ENCODE measurements around the gene LMAN1.

LMAN1 gene

GRCh38 chr18:59359576-59359952 is 499 bp upstream of the LMAN1 start:
- peak; percentile 48 for DNase-seq

- no peak for DNase-seq
These were observed 702 bp downstream of the LMAN1 start for GRCh38 chr18:59358414-59358711.

GRCh38 chr18:59357928-59358327 is 1.1 kb downstream of the LMAN1 start:
- no peak for DNase-seq

GRCh38 chr18:59354731-59355130 is 4.3 kb downstream of the LMAN1 start:
- no peak for DNase-seq

GRCh38 chr18:59353079-59353680 is 5.9 kb downstream of the LMAN1 start:
- no peak for DNase-seq

- DNase-seq, result no peak
These were observed 6.7 kb downstream of the LMAN1 start for GRCh38 chr18:59352250-59352855.

- no peak for DNase-seq
These were observed 13.5 kb downstream of the LMAN1 start for GRCh38 chr18:59345556-59345955.

- DNase-seq, result no peak
These were observed 14.1 kb downstream of the LMAN1 start for GRCh38 chr18:59344996-59345395.

GRCh38 chr18:59343926-59344325 is 15.1 kb downstream of the LMAN1 start:
- DNase-seq, result no peak

- no peak for DNase-seq
These were observed 18.2 kb downstream of the LMAN1 start for GRCh38 chr18:59340817-59341216.

- no peak for DNase-seq
These were observed 18.8 kb downstream of the LMAN1 start for GRCh38 chr18:59340312-59340711.

- DNase-seq, result no peak
These were observed 26.1 kb downstream of the LMAN1 start for GRCh38 chr18:59332986-59333385.

- DNase-seq, result no peak
These were observed 30.4 kb downstream of the LMAN1 start for GRCh38 chr18:59328683-59329082.

GRCh38 chr18:59325965-59326364 is 33.1 kb downstream of the LMAN1 start:
- DNase-seq, result no peak

- no peak for DNase-seq
These were observed 34.5 kb downstream of the LMAN1 start for GRCh38 chr18:59324623-59324971.

- no peak for DNase-seq
These were observed 35.0 kb downstream of the LMAN1 start for GRCh38 chr18:59323931-59324622.

- no peak for DNase-seq
These were observed 40.5 kb downstream of the LMAN1 start, which contains the start of gene CPLX4 for GRCh38 chr18:59318460-59319050. Gene CPLX4, minus strand, starts transcription at chr18:59318649. Its CDS starts 187 bp downstream, at chr18:59318462.

- no peak for DNase-seq
These were observed 47.4 kb downstream of the LMAN1 start for GRCh38 chr18:59311631-59312030.

GRCh38 chr18:59308938-59309260 is 50.2 kb downstream of the LMAN1 start:
- DNase-seq, result no peak

- peak; percentile 30 for DNase-seq
These were observed 50.7 kb downstream of the LMAN1 start for GRCh38 chr18:59308248-59308937.

GRCh38 chr18:59306640-59307039 is 52.4 kb downstream of the LMAN1 start:
- no peak for DNase-seq

GRCh38 chr18:59305295-59305694 is 53.8 kb downstream of the LMAN1 start:
- DNase-seq, result no peak

GRCh38 chr18:59303656-59304195 is 55.3 kb downstream of the LMAN1 start:
- DNase-seq, result no peak

GRCh38 chr18:59303006-59303405 is 56.1 kb downstream of the LMAN1 start:
- DNase-seq, result no peak

All from DMS 273 treated with DMSO at 0.1 percent for 48 hours (cell line).